Mucosa of rectum (tissue), 2 donors: ENCODE data around the gene CRLF2.
"Not testable (repeated sequence)": the region's sequence is repeated elsewhere in the genome, so short reads cannot be mapped to it uniquely, and the experiment has no call there.

ENCODE experiments used
- H3K27ac ChIP-seq, 2 donors: one replicate each; pipeline ENCODE4 v1.7.0; 2013; ENCODE audit warnings: inconsistent platforms in 2 of 2, low read depth in 2 of 2, low read length in 2 of 2
- H3K27me3 ChIP-seq, 2 donors: one replicate each; pipeline ENCODE4 v1.7.0; 2013; ENCODE audit warnings: low read length in 2 of 2; ENCODE audit not compliant: control insufficient read depth in 2 of 2, insufficient read depth in 2 of 2
- H3K36me3 ChIP-seq, 2 donors: one replicate each; pipeline ENCODE4 v1.7.0; 2013; ENCODE audit warnings: low read length in 2 of 2; ENCODE audit not compliant: control insufficient read depth in 2 of 2, insufficient read depth in 2 of 2
- H3K4me1 ChIP-seq, 2 donors: one replicate each; pipeline ENCODE4 v1.7.0; 2013; ENCODE audit warnings: low read length in 2 of 2, mild to moderate bottlenecking in 1 of 2; ENCODE audit not compliant: control insufficient read depth in 2 of 2, insufficient read depth in 2 of 2
- H3K4me3 ChIP-seq, 2 donors: one replicate each; pipeline ENCODE4 v1.7.0; 2013; ENCODE audit warnings: low read length in 2 of 2
- H3K9ac ChIP-seq, 2 donors: one replicate each; pipeline ENCODE4 v1.7.0; 2013; ENCODE audit warnings: low read length in 2 of 2, low read depth in 1 of 2, mild to moderate bottlenecking in 1 of 2
- H3K9me3 ChIP-seq, 2 donors: one replicate each; pipeline ENCODE4 v1.7.0; 2013; ENCODE audit warnings: low read length in 2 of 2; ENCODE audit not compliant: control insufficient read depth in 2 of 2
- donor health status: healthy.
- donor health status: Normal muscosa, but diverticular disease.

Gene CRLF2

GRCh38 chrX:1169189-1169588 lies 43.3 kb downstream of the CRLF2 start:
- Histone ChIP-seq H3K4me3 (no peak overlapping the region), H3K36me3 (no peaks in the 10 kb centered on the region), H3K4me1 (no peaks in the 10 kb centered on the region), H3K27me3 (no peaks in the 10 kb centered on the region), H3K9me3 (no peaks in the 10 kb centered on the region), H3K27ac (no peak overlapping the region), H3K9ac (no peak overlapping the region)

DNA sequence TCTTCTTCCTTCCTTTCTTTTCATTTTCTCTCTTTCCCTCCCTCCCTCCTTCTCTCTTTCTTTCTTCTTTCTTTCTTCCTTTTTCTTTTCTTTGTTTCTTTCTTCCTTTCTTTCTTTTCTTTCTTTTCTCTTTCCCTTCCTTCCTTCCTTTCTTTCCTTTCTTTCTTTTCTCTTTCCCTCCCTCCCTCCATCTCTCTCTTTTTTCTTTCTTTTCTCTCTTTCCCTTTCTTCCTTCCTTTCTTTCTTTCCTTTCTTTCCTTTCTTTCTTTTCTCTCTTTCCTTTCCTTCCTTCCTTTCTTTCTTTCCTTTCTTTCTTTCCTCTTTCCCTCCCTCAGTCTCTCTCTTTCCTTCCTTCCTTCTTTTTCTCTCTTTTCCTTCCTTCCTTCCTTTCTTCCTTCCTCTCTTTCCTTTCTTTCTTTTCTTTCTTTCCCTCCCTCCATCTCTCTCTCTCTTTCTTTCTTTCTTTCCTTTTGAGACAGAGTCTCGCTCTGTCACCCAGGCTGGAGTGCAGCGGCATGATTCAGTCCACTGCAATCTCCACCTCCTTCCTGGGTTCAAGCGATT lies 44.4 kb downstream of the CRLF2 start:
- Histone ChIP-seq H3K27me3 (no peaks in the 10 kb centered on the region), H3K4me1 (no peaks in the 10 kb centered on the region), H3K4me3 (no peak overlapping the region), H3K36me3 (no peaks in the 10 kb centered on the region), H3K9ac (no peak overlapping the region), H3K9me3 (no peaks in the 10 kb centered on the region), H3K27ac (no peak overlapping the region)

- no peaks in the 10 kb centered on the region for H3K36me3 ChIP-seq
- H3K4me3 ChIP-seq: no peak overlapping the region
- no peak overlapping the region for H3K27ac ChIP-seq
- no peak overlapping the region for H3K9ac ChIP-seq
- H3K9me3 ChIP-seq: no peaks in the 10 kb centered on the region
- H3K27me3 ChIP-seq: no peaks in the 10 kb centered on the region
- no peaks in the 10 kb centered on the region for H3K4me1 ChIP-seq
These were observed 45.0 kb downstream of the CRLF2 start for GRCh38 chrX:1167466-1167865.

DNA sequence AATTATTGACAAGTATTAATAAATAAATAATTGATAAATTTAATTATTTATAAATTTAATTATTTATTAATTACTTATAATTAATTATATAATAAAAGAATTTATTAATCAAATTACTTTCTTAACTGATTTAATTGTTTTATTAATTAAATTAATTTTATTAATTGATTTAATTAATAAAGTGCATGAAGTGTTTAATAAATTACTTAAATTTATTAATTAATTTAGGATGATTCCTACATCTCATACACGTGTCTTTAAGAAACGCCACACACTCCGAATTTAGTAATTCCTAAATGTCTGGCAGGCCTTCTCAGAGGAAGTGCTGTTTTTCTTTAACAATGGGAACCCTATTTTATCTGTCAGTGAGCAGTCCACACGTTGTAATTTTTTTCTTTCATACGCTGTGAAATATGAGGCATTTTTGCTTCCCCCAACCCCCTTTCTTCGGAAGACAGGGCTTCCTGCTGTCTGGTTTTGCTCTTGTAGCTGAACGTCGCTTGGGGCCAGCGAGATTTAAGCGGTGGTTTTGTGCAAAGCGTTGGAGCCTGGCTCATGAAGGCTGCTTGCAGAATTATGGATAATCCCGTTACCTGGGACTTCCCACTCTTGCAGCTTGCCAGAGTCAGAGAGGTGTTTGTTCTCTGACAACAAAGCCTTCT lies 46.8 kb downstream of the CRLF2 start:
- Histone ChIP-seq H3K4me3 (no peak overlapping the region), H3K27me3 (no peaks in the 10 kb centered on the region), H3K9me3 (no peaks in the 10 kb centered on the region), H3K27ac (no peak overlapping the region), H3K4me1 (no peaks in the 10 kb centered on the region), H3K36me3 (no peaks in the 10 kb centered on the region), H3K9ac (no peak overlapping the region)

DNA sequence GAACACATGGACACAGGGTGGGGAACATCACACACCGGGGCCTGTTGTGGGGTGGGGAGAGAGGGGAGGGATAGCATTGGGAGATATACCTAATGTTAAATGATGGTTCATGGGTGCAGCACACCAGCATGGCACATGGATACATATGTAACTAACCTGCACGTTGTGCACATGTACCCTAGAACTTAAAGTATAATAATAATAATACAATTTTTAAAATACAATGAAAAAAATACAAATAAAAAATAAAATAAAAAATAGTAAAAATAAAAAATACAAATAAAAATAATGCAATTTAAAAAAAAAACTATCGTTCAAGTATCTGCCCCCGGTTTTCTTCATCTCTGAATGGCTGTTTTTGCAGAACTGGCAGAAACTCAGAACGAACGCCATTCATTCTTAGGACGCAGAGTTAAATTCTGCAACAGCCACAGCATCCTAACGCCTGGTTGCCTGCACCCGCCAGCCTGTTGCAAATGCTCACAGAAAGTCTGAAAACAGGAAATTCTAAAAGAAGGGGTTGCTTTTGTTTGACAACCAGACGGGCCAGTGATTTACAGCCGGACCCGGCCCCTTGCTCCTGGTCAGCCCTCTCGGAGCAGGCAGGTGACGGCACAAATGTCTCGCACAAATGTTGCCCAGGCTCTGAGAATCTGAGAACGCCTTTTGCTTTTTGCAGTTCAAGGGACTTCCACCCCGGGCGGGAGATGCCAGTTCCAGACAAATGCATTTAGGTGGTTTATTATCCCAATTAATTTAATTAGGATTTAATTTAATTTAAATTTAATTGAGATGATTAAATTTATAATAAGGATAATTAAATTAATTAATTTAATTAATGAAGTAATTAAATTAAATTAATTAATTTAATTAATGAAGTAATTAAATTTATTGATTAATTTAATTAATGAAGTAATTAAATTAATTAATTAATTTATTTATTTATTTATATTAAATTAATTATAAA lies 47.8 kb downstream of the CRLF2 start:
- Histone ChIP-seq H3K4me1 (no peaks in the 10 kb centered on the region), H3K9me3 (no peaks in the 10 kb centered on the region), H3K9ac (no peak overlapping the region), H3K27me3 (no peaks in the 10 kb centered on the region), H3K4me3 (no peak overlapping the region), H3K36me3 (no peaks in the 10 kb centered on the region), H3K27ac (no peak overlapping the region)

- Histone ChIP-seq H3K9me3 (no peaks in the 10 kb centered on the region), H3K27me3 (no peaks in the 10 kb centered on the region), H3K36me3 (no peaks in the 10 kb centered on the region), H3K27ac (no peak overlapping the region), H3K4me3 (no peak overlapping the region), H3K9ac (no peak overlapping the region), H3K4me1 (no peaks in the 10 kb centered on the region)
These were observed 49.2 kb downstream of the CRLF2 start for GRCh38 chrX:1163231-1163630.

DNA sequence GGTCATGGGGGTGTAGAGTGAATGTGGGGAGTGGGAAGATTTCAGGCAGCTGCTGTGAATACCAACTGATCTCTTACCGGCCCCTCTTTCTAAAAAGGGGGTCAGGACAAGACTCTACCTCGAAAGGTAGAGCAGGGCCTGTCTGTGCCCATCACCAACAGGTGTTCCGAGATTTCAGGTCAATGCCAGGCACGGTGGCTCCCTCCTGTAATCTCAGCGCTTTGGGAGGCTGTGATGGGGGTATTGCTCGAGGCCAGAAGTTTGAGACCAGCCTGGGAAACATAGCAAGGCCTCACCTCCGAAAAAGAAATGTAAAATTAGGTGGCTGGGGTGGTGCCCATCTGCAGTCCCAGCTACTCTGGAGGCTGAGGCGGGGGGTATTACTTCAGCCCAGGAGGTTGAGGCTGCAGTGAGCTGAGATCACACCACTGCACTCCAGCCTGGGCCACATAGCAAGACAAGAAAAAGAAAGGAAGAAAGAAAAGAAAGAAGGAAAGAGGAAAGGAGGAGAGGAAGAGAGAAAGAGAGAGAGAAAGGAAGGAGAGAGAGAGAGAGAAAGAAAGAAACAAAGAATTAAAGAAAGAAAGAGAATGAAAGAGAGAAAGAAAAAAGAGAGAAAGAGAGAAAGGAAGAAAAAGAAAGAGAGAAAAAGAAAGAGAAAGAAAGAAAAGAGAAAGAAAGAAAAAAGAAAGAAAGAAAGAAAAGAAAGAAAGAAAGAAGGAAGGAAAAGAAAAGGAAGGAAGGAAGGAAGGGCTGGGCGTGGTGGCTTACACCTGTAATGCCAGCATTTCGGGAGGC lies 50.1 kb downstream of the CRLF2 start:
- H3K9ac ChIP-seq: no peak overlapping the region
- no peaks in the 10 kb centered on the region for H3K9me3 ChIP-seq
- H3K36me3 ChIP-seq: no peaks in the 10 kb centered on the region

DNA sequence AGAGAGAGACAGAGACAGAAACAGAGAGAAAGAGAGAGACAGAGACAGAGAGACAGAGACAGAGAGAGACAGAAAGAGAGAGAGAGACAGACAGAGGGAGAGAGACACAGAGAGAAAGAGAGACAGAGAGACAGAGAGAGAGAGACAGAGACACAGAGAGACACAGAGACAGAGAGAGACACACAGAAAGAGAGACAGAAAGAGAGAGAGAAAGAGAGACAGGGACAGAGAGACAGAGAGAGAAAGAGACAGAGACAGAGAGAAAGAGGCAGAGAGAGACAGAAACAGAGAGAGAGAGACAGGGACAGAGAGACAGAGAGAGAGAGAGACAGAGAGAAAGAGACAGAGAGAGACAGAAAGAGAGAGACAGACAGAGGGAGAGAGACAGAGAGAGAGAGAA lies 52.9 kb downstream of the CRLF2 start:
- Histone ChIP-seq H3K9me3 (no peaks in the 10 kb centered on the region), H3K27me3 (no peaks in the 10 kb centered on the region), H3K4me1 (no peaks in the 10 kb centered on the region), H3K4me3 (no peak overlapping the region), H3K36me3 (no peaks in the 10 kb centered on the region), H3K27ac (no peak overlapping the region), H3K9ac (no peak overlapping the region)

More for the DNA sequence above, 50.1 kb downstream of the CRLF2 start:
- Histone ChIP-seq H3K4me1 (no peaks in the 10 kb centered on the region), H3K27me3 (no peaks in the 10 kb centered on the region), H3K27ac (no peak overlapping the region), H3K4me3 (no peak overlapping the region)

DNA sequence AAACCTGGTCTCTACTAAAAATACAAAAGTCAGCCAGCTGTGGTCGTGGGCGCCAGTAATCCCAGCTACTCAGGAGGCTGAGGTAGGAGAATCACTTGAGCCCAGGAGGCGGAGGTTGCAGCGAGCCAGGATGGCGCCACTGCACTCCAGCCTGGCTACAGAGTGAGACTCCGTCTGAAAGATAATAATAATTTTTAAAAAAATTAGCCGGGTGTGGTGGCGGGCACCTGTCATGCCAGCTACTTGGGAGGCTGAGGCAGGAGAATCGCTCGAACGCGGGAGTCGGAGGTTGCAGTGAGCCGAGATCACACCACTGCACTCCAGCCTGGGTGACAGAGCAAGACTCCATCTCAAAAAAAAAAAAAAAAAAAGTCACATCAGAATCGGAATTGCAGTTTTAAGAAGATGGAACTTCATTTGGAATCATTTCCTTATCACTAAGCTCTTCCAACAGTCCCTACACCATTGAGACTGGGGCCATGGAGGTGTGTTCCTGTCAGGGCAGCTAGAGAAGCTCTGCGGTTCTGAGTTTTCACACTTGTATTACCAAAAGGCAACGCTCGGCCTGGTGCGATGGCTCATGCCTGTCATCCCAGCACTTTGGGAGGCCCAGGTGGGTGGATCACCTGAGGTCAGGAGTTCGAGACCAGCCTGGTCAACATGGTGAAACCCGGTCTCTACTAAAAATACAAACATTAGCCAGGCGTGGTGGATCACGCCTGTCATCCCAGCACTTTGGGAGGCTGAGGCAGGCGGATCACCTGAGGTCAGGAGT lies 55.6 kb downstream of the CRLF2 start:
- not testable (repeated sequence) for H3K4me1 ChIP-seq, H3K27ac ChIP-seq, H3K27me3 ChIP-seq, H3K36me3 ChIP-seq, H3K9me3 ChIP-seq, H3K9ac ChIP-seq, H3K4me3 ChIP-seq
